Activated effector memory CD4-positive, alpha-beta T cell treated with Interleukin-2 at 50 U/mL for 16 hours (primary cell): ENCODE results near the gene PRLR.
A peak's percentile ranks its signal among the peaks of the same experiment; 100 is the strongest.

Experiments
- DNase-seq: peaks from one replicate; pipeline ENCODE4 v3.0.0-alpha.2; 2020

PRLR gene

DNA sequence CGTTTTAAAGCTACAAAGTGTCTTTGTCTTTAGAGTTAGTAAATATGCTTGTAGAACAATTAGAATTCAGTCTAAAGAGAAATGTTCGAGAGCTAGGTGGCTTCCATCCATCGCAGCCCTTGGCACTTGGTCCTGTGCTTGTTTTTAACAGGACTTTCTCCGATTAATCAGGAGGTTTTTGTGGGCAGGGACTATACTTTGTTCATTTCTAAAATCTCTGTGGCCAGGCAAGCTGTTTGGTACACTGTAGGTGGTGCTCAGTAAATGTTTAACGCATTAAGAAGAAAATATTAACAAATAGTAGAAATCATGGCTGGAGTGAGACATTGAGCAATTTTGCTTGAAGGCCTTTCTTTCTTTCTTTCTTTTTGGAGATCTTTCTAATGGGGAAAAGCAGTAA is 203.3 kb downstream of the PRLR start:
- DNase-seq, result no peak

DNA sequence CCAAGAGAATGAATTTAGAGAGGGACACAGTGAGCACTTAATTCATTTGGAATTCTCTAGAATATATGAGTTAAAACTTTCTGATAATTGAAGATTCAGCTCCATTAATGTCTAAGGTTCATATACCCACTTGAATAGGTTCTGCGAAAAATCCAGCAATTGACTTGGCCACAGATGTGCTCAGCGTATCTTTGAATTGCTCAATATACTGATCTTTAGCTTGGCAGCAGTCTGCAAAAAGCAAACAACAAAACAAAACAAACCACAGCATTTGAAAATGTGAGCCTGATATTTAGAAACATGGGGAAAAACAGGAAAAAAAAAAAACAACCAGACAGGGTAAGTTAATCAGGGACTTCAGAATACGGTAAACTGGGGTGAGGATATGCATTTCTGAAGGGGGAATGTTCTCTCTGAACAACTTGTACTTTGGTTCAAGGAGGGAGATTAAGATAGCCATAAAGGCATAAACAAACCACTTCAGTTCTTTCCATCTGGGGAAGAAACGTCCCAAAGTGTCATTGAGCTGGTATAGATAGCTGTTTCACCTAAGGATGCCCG is 203.9 kb downstream of the PRLR start:
- DNase-seq, result no peak

DNA sequence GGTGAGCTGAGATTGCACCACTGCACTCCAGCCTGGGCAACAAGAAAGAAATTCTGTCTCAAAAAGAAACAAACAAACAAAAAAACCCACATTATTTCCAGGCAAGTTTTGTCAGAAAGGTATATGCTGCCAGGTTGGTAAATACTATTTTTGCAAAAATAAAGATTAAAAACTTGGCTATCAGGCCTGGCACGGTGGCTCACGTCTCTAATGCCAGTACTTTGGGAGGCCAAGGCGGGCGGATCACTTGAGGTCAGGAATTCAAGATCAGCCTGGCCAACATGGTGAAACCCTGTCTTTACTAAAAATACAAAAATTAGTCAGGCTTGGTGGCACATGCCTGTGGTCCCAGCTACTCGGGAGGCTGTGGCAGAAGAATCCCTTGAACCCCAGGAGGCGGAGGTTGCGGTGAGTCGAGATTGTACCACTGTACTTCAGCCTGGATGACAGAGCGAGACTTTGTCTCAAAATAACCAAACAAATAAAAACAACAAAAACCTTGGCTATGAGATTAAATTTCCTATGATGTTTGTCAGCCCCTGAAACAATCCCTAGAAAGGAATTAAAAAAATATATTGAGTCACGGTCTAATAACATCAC is 205.3 kb downstream of the PRLR start:
- DNase-seq, result no peak

DNA sequence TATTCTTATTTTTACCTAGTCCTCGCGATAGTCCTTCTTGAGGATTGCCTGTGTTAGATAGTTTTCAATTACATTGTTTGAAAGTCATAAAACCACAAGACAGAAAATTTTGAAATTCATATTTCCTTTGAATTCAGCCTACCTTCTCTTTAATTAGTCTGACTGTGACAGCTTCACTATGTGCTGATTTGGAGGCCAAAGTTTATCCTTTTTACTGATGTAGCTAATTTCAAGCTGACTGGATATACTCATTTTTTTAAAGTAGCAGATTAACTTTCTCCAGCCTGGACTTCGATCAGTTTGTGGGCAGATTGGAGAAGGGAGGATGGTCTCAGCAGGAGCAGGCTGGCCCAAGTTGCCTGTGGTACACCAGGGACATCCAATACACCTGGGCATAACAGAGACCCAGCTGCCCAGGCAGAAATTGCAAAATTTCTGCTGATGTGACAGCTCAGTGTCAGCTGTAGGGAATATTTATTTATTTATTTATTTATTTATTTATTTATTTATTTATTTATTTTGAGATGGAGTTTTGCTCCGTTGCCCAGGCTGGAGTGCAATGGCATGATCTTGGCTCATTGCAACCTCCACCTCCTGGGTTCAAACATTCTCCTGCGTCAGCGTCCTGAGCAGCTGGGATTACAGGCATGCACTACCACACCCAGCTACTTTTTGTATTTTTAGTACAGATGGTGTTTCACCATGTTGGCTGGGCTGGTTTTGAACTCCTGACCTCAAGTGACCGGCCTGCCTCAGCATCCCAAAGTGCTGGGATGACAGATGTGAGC is 206.7 kb downstream of the PRLR start:
- DNase-seq, result no peak

DNA sequence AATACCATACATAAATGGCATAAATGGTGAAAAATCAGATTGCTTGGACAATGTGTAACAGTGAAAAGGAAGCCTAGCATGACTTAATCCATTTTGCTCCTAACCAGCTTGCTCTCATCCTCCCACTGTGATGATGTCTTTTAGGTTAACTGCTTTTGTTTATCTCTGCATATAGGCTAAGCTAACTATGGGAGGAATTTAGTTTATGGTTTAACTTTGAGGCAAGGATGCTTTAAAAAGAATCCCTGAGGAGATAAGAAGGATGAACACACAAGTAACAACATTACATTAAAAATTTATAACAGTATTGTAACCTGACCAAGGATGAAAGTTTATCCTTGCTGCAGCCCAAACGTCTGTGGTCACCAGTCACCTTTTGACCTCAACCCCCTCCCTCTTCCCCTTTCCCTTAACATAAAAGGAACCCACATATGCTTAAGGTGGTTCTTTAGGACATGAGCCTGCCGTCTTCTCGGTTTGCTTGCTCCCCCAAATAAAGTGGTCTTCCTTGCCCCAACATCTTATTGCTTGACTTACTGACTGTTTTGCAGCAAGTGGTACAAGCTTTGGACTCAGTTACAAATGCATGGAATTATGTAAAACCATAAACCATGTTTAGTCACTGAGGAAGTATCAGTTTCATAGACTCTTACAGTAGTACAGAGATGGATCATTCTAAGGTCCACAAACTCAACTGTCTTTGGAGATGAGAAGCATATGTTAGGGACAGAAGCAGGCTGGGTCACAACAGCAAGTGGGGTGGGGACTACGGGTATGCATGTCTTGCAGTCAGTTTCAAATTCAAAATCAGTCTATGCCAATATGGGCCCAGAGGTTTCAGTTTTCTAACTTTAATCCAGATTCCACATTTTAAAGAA is 213.9 kb downstream of the PRLR start:
- no peak for DNase-seq

DNA sequence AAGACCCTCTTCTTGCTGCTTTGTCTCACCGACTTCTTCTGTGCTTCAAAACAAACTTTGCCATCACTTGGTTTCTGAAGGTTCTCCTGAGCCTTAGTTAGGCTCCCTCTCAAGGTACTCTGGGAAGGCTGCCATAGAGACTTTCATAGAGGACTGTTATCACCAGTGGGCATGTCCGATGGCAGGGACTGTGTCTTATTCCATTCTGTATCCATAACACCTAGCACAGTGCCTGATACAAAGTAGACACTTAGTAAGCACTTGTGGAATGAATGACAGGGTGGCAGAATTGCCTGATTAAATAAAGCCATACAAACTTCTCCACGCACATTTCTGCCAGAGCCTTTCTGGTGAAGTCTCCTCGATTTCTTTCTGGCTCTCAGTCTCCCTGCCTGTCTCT is 215.2 kb downstream of the PRLR start:
- DNase-seq, result no peak

DNA sequence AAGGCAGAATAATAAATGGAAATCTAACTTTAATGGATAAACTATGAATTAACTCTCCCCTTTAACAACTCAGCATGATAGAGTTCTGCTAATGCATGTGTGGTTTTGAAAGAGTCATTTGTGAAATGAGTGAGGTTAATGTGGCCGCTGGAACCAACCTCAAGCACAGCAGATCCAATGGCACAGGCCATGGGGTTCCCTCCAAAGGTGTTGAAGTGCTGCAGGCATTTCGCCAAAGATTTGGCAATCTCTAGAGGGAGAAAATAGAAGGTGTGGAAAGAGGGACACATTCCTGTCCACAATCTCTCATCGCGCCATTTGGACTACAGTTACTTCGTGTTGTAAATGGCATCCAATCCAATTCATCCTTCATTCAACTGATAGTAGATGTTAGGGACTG is 217.5 kb downstream of the PRLR start:
- no peak for DNase-seq

DNA sequence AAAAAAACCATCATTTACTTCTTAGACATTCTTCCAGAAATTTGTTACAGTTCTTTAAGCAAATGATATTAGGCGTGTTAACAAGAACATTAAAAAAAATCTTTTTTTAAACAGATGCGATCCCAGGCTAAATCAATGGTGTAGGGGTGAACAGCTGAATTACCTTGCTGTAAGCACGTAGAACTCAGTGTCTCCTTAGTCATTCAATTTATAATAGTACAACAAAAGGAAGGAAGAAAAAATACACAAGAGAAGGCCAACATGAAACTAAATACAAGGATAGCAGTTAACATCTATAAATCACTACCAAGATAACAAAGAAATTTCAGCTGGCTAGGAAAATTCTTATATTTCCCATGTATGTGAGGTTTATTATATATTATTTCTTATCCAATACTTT is 217.9 kb downstream of the PRLR start:
- DNase-seq, result no peak

DNA sequence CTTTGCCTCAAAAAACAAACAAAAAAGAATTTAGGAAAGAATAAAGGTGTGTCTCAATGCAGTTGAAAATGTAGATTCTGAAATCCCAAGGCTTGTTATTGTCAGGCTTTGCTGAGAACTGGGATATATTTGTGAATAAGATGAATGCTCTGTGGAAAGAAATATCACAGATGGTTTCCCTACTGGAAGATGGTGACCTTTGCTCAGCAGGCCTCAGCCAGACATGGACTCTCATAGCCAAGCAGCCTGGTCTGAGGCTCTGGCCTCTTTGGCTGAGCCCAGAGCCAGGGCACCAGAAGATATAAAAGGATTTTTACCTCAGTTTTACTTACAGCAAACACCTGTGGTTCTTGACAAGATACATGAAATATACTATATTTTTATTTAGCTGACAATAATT is 219.6 kb downstream of the PRLR start:
- no peak for DNase-seq

DNA sequence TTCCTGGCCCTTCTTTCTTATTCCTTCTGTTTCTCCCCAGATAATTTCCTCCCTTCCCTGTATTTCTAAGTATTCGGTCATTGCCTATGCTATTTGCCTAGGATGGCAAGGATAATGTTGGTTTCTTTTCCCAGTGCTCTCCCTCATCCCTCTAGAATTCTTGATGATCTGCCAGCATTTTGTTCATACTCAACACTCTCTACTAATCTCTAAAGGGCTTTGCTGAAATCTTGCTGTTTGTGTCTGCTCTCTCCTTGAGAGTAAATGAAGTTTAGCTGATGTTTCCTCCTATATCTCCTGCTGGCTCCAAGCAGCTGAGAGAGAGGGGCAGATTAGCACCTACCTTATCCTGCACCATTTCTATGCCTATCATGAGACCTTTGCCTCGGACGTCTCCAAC is 220.6 kb downstream of the PRLR start:
- no peak for DNase-seq

DNA sequence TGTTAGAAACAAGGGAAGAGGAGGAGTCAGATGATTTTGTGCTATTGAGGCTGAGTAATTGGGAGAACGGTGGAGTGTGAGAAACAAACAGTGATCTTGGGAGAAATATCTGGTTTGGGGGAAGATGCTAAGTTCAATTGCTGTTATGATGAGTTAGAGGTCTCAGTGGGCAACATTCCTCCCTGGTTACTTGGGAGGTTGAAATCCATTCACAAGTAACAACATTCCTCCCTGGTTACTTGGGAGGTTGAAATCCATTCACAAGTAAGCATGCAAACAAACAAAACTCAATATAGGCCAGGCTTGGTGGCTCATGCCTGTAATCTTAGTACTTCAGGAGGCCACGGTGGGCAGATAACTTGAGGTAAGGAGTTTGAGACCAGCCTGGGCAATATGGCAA is 221.3 kb downstream of the PRLR start:
- DNase-seq, result no peak

DNA sequence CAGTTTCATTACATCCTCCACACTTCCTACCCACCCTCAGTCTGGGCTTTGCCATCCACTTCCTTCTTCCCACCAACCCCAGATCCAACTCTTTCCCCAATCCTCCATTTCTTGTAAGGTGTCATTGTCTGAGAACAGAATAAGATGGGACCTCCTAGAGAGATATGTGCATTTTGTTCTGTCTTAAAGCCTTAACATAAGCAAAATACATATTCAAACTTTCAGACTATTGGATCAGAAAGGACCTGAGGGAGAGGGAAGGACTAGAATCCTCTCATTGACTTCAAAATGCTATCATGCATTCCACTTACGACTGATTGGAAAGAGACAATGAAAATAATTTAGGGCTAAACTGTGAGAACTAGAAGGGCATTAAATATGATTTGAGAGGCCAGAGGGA is 225.5 kb downstream of the PRLR start:
- DNase-seq, result no peak

DNA sequence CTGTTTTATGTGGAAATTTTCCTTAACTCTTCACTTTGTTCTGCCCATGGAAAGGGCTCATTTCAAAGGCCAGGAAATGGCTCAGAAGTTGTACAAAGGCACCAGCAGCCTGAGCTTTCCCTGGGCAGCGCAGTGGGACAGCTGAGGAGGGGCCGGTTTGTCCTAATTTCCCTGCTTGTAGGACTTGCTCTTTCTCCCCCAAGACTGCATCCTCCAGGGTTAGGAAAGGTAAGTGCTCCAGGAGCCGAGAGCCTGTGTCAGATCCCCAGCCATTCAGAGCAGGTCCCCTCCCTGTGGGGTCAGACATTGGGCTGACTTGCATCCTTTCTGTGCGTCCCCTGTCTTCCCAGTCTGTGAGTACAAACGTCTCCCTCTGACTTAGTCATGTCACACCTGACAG is 226.1 kb downstream of the PRLR start:
- no peak for DNase-seq

DNA sequence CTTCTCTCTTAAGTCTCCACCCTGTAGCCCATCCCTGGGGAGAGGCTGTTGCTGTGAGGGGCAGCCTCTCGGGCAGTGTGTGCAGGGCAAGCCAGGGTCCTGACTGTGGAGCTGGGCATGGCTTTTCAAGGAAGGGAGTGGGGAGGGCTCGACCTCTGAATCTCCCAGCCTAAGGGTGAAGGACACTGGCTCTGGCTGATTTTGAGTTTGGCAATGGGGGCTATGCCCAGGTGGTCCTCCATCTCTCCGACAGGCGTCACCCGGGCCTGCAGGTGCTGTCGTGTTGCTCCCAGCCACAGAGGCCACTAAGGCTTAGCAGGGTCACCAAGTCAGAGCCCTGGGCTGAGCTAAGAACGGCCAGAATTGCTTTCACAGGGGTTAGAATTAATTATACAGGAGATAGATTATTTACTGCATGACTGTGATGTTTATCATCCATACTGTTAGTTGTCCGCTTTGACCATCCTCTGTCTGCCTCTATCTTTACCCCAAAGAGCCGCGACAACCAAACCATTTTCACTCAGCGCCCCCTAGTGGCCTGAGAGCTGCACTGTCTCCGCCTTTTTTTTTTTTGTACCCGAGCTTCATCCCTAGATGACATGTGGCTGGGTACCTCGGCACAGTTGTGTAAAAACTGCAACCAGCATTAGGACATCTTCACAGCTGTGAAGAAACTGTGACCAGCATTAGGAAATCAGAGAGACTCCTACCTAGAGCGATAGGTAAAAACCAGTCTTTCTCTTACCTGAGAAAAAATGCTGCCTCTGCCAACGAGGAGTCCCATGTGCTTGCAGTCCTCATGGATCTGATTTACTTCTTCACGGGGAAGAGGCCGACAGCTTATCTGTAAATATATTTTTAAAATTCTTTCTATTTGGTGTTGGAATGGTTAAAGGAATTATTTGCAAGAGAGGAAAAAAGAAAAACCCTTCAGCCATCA is 227.0 kb downstream of the PRLR start:
- peak; percentile 7 for DNase-seq

DNA sequence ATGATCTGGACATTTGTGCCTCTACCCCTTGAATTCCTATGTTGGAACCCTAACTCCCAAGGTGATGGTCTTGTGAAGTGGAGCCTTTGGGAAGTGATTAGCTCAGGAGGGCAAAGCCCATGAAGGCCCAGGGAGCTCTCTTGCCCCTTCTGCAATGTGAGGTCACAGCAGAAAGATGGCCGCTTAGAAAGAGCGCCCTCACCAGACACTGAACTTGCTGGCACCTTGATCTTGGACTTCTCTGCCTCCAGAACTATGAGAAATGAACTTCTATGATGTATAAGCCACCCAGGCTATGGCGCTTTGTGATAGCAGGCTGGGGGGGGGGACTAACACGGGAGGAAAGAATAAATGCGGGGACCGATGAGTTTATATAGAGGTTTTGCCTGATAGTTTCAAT is 227.8 kb downstream of the PRLR start:
- DNase-seq, result no peak

DNA sequence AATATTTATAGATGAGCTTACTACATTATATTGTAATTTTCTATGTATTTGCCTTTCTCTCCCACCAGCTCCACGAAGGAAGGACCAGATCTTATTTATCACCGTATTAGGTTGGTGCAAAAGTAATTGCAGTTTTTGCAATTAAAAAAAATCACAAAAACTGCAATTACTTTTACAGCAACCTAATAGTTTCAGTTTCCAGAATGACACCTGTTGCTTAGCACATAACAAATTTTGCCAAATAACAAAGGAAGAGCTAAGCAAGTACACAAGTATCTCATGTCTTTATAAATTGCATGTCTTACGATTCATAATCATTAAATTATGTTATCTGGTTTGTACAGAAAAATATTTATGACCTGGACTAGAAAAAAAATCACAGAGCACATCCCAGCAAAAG is 228.4 kb downstream of the PRLR start:
- no peak for DNase-seq
